GM19025 (cell line): ENCODE data around the gene SGMS2.
"Not testable (repeated sequence)": the region's sequence is repeated elsewhere in the genome, so short reads cannot be mapped to it uniquely, and the experiment has no call there.

Experiments
- ATAC-seq: cut with Tn5 transposase; IDR thresholded peaks from one replicate; pipeline ENCODE4 v1.9.1; 2021; ENCODE audit warnings: mild to moderate bottlenecking, low read depth, moderate library complexity; ENCODE audit not compliant: unreplicated experiment

SGMS2 gene

GRCh38 chr4:107905082-107905481 is 80.3 kb downstream of the SGMS2 start:
- ATAC-seq, result not testable (repeated sequence)

GRCh38 chr4:107906458-107907100 is 81.8 kb downstream of the SGMS2 start:
- ATAC-seq, result no peak

DNA sequence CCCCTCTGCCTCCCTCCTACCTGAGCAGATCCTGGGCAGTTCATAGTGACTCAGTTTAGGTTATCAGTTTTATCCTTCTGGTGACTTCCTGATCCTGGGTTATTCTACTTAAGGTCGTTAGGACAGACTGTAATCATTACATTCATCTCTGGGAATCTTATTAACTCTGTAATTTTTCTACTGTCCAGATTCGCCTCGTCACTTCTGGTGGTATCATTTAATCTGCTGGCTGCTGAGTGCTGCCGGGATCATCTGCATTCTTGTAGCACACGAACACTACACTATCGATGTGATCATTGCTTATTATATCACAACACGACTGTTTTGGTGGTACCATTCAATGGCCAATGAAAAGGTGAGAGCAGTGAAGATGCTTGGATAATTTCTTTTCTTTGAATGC is 83.6 kb downstream of the SGMS2 start:
- no peak for ATAC-seq

GRCh38 chr4:107913283-107913899 is 88.7 kb downstream of the SGMS2 start:
- peak; percentile 80 for ATAC-seq

DNA sequence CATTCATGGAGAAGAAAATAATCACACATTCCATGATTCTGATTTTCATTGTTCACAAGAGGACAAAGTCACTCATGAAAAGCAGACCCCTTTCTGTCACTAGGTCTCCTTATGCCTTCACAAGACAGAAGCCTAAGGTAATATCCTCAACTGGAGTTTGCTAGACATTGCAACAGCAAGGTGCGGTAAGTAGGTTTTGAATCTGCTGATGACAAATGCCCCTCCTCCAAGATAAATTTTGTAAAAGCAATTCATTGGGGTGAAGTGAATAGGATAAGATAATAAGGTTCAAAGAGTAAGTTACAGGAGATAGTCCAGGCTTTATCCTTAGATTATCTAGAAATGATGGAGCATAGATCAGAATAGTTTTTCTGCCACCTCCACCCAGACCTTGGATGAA is 90.5 kb downstream of the SGMS2 start:
- no peak for ATAC-seq

DNA sequence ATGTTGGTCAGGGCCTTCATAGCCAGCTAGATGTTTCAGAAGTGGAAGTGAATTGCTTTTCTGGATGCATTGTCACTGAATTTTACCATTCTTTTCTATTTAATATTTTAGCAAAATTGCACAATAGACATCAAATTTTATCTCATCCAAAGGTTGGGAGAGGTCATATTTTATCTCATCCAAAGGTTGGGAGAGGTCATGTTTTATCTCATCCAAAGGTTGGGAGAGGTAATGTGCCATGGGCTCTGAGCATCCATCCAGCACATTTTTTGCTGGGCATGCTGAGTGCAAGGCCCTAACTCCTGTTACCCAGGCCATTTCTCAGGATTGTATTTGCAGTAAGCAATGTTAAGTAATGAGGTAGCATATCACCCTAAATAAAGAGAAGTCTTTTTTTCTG is 91.9 kb downstream of the SGMS2 start:
- no peak for ATAC-seq

DNA sequence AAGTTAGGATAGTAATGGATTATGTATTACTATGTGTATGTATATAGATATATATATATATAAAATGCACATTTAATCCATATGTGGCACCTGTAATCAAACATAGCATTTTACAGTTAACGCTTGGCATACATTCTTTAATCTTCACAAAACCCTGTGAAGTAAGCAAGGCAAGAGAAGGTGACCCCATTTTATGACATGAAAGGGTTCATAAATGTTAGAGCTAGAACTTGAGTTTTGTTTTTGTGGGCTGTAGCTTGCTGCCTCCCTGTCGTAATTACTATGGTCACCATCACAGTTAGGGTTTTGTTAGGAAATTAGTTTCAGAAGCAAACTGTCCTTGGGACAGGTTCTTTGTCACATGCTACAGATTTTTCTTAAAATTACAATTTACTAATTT is 92.8 kb downstream of the SGMS2 start:
- no peak for ATAC-seq

- ATAC-seq, result no peak
Observed at GRCh38 chr4:107922486-107923473, 98.0 kb downstream of the SGMS2 start.

GRCh38 chr4:107925713-107926112 is 101.0 kb downstream of the SGMS2 start:
- ATAC-seq, result not testable (repeated sequence)

- not testable (repeated sequence) for ATAC-seq
Observed at GRCh38 chr4:107926875-107927274, 102.1 kb downstream of the SGMS2 start.

- peak; percentile 96 for ATAC-seq
Observed at GRCh38 chr4:107930821-107931774, 106.4 kb downstream of the SGMS2 start, which contains the start of gene CYP2U1. Gene CYP2U1, plus strand, starts transcription at chr4:107931549. Its CDS starts 95 bp downstream, at chr4:107931644.

- ATAC-seq, result no peak
Observed at GRCh38 chr4:107931775-107932321, 107.1 kb downstream of the SGMS2 start.

- ATAC-seq, result no peak
Observed at GRCh38 chr4:107935246-107935645, 110.5 kb downstream of the SGMS2 start.

- ATAC-seq, result peak; percentile 39
Observed at GRCh38 chr4:107937040-107937439, 112.3 kb downstream of the SGMS2 start.

DNA sequence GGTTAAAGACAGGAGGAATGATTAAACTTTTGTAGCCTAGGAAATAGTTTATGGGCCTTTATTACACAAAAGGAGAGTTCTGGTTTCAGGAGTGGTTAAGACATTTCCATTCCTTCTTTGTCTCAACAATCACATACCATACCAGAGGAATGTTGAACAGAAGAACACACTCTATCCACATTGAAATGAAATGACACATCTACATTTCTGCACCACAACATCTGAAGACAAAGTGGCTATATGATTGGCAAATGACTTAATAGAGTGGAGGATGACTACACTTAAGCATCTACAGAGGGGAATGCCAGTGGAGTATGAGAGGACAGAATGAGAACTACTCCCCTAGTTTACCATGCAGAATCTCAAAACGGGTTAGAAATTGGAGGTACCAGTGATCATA is 114.6 kb downstream of the SGMS2 start:
- no peak for ATAC-seq

- ATAC-seq, result no peak
Observed at GRCh38 chr4:107945809-107946208, 121.1 kb downstream of the SGMS2 start.

DNA sequence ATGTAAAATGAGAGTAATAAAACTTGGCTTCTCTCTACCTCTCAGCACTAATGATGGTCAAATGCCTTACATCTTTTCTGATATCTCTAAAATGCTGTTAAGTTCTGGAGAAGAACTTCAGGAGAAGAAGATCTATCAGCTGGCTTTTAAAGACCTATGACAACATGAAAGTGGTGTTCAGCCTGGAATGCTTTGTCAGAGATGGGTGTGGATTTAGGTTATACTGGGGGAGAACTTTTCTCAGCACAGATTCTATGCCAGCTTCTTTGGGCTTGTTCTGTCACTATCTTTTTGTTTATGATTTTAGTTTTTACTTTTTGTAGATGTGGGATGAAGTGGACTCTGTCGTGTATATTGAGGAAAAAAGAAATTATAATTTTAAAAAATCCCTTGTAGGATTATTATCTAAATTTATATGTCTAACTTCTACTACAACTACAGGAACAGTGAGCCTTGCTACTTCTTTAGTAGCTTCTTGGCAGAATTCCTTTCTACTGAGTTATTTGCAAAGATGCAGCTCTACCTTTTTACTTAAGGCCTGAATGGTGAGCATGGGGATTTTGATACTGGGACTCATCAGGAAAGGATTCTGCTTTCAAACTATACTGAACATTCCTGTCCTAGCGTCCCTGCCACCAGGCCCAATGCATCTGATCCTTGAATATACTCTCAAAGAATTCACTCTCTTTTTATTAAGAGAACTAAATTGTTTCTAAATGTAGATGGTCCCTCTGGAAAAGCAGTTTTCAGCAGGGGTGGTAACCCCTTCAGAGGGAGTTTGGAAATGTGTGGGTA is 126.2 kb downstream of the SGMS2 start:
- no peak for ATAC-seq

GRCh38 chr4:107951551-107951950 is 126.8 kb downstream of the SGMS2 start:
- no peak for ATAC-seq

GRCh38 chr4:107956011-107956410 is 131.3 kb downstream of the SGMS2 start:
- no peak for ATAC-seq
